Endothelial cell of umbilical vein (primary cell): Measurements from ENCODE around the gene ITPR2. TPM values are rescaled to one million over a fixed set of nuclear protein-coding genes. Genes with fewer than 3 reads are reported as not detected.
"Not testable (repeated sequence)": the region's sequence is repeated elsewhere in the genome, so short reads cannot be mapped to it uniquely, and the experiment has no call there.

Source experiments
- BruUV-seq: library from RNA; stranded (reverse); fragments of 400-500 nt; replicated peaks from 2 replicates; lab custom pipeline; 2021; lab: Mats Ljungman, UMichigan
- CTCF ChIA-PET: fragments of 300-600, 350-600 bp; sonication (Branson Sonifier 250); formaldehyde crosslinking; loops from one replicate; lab custom pipeline; 2021; ENCODE audit warnings: antibody characterized with exemption, inconsistent platforms; lab: Charles Lee
- POLR2A ChIA-PET: fragments of 300-600, 350-600 bp; sonication (Branson Sonifier 250); formaldehyde crosslinking; loops from one replicate; lab custom pipeline; 2021; ENCODE audit warnings: antibody characterized with exemption, inconsistent platforms; lab: Charles Lee
- DNase-seq: peaks from one replicate; pipeline ENCODE4 v3.0.0-alpha.2; 2011; ENCODE audit warnings: low read depth, low spot score
- FAIRE-seq: peaks from 2 replicates; lab custom pipeline; 2011; peaks lifted over from hg19 to GRCh38; lab: Jason Lieb, UNC
- H2AFZ ChIP-seq: 2 replicates; pipeline ENCODE4 v1.6.0; 2012; ENCODE audit warnings: low read depth, low read length, control low read depth, inconsistent platforms
- H3K27ac ChIP-seq: 2 replicates; pipeline ENCODE4 v1.5.1; 2011; ENCODE audit warnings: low read depth, mild to moderate bottlenecking, control low read depth, low read length, moderate library complexity; ENCODE audit not compliant: insufficient read depth
- H3K27me3 ChIP-seq, 2 experiments: 2 replicates each; pipeline versions ENCODE4 v1.6.0 to v1.6.1; 2011; ENCODE audit warnings: low read length in 2 of 2, mixed read lengths in 1 of 2; ENCODE audit not compliant: control insufficient read depth in 2 of 2, insufficient read depth in 2 of 2
- H3K36me3 ChIP-seq, 2 experiments: 2 replicates in 1 of 2; 3 replicates in 1 of 2; pipeline ENCODE4 v1.5.1; 2011; ENCODE audit warnings: low read length in 2 of 2, mild to moderate bottlenecking in 1 of 2, moderate library complexity in 1 of 2; ENCODE audit not compliant: control insufficient read depth in 2 of 2, insufficient read depth in 2 of 2; ENCODE audit errors: extremely low read depth in 1 of 2
- H3K4me1 ChIP-seq: 3 replicates; pipeline ENCODE4 v1.5.1; 2011; ENCODE audit warnings: mild to moderate bottlenecking, low read length; ENCODE audit not compliant: control insufficient read depth, insufficient read depth; ENCODE audit errors: extremely low read depth
- H3K4me2 ChIP-seq: 2 replicates; pipeline ENCODE4 v1.6.1; 2011; ENCODE audit warnings: low read length, control low read depth, mixed read lengths; ENCODE audit not compliant: insufficient read depth
- H3K4me3 ChIP-seq, 3 experiments: fragments of 200-600 bp in 1 of 3; sonication (generic), shearing (Covaris generic) in 1 of 3; replicated peaks in 1 of 3; 2 replicates each; pipeline ENCODE4 v1.5.1; 2011 to 2016; ENCODE audit warnings: control low read depth in 3 of 3, low read length in 3 of 3, mild to moderate bottlenecking in 2 of 3, inconsistent platforms in 1 of 3, low read depth in 1 of 3, moderate library complexity in 1 of 3; ENCODE audit not compliant: insufficient read depth in 1 of 3
- H3K79me2 ChIP-seq: 2 replicates; pipeline ENCODE4 v1.6.0; 2012; ENCODE audit warnings: low read length, inconsistent platforms; ENCODE audit not compliant: control insufficient read depth, insufficient read depth
- H3K9ac ChIP-seq: replicated peaks from 2 replicates; pipeline ENCODE3; 2011; ENCODE audit warnings: low read length, control low read depth; ENCODE audit not compliant: insufficient read depth; ENCODE audit errors: extremely low read depth
- H3K9me1 ChIP-seq: replicated peaks from 3 replicates; pipeline ENCODE4 v1.6.0; 2011; ENCODE audit warnings: mild to moderate bottlenecking, low read length; ENCODE audit not compliant: control insufficient read depth, insufficient read depth; ENCODE audit errors: extremely low read depth
- H3K9me3 ChIP-seq: replicated peaks from 2 replicates; pipeline ENCODE4 v1.5.1; 2012; ENCODE audit warnings: low read length, inconsistent platforms; ENCODE audit not compliant: control insufficient read depth, insufficient read depth
- H4K20me1 ChIP-seq: replicated peaks from 2 replicates; pipeline ENCODE3; 2011; ENCODE audit warnings: mild to moderate bottlenecking, low read length; ENCODE audit not compliant: control insufficient read depth, insufficient read depth; ENCODE audit errors: extremely low read depth
- CTCF ChIP-seq, 2 donors: IDR thresholded peaks; 1 replicate in 1 of 2; 2 replicates in 1 of 2; pipeline ENCODE4 v1.5.1; 2011; ENCODE audit warnings: low read length in 2 of 2, mild to moderate bottlenecking in 2 of 2, moderate library complexity in 2 of 2, control low read depth in 1 of 2, inconsistent platforms in 1 of 2, low read depth in 1 of 2; ENCODE audit not compliant: insufficient read depth in 1 of 2; ENCODE audit errors: extremely low read depth in 1 of 2
- EZH2 ChIP-seq: IDR thresholded peaks from 2 replicates; pipeline ENCODE4 v1.6.1; 2012; ENCODE audit warnings: borderline replicate concordance, low read depth, mild to moderate bottlenecking, moderate library complexity, low read length, inconsistent platforms; ENCODE audit not compliant: severe bottlenecking
- FOS ChIP-seq: IDR thresholded peaks from 2 replicates; pipeline ENCODE4 v1.6.1; 2011; ENCODE audit warnings: mild to moderate bottlenecking, low read length, moderate library complexity, borderline replicate concordance; ENCODE audit not compliant: insufficient read depth
- GATA2 ChIP-seq: IDR thresholded peaks from 2 replicates; pipeline ENCODE4 v1.7.0; 2011; ENCODE audit warnings: low read depth, mild to moderate bottlenecking, moderate library complexity, mixed read lengths, low read length; ENCODE audit not compliant: insufficient read length, insufficient read depth
- JUN ChIP-seq: IDR thresholded peaks from 2 replicates; pipeline ENCODE4 v1.6.1; 2011; ENCODE audit warnings: borderline replicate concordance, low read depth; ENCODE audit not compliant: insufficient read length, insufficient read depth
- MAX ChIP-seq: IDR thresholded peaks from 2 replicates; pipeline ENCODE4 v1.6.1; 2011; ENCODE audit not compliant: insufficient read depth, insufficient read length
- MYC ChIP-seq: IDR thresholded peaks from one replicate; pipeline ENCODE4 v1.6.1; 2011; ENCODE audit warnings: mild to moderate bottlenecking, low read depth, low read length
- POLR2A ChIP-seq: IDR thresholded peaks from 2 replicates; pipeline ENCODE4 v1.6.1; 2012; ENCODE audit warnings: low read depth, mild to moderate bottlenecking, control low read depth, low read length
- POLR2AphosphoS5 ChIP-seq: IDR thresholded peaks from 2 replicates; pipeline ENCODE4 v1.6.1; 2012; ENCODE audit warnings: low read depth, mild to moderate bottlenecking, control low read depth, low read length, moderate library complexity; ENCODE audit not compliant: insufficient read depth
- dilution Hi-C: fragments of 300-500 bp; cut with MboI; formaldehyde crosslinking; loops from one replicate; pipeline ENCODE4 v1.15.0; 2019; ENCODE audit warnings: low sequenced_read_pairs; ENCODE audit not compliant: extremely low pct_ligation_motif_present
- intact Hi-C: fragments of 100-400 bp; cut with micrococcal nuclease; formaldehyde crosslinking; loops from one replicate; pipeline ENCODE4 v1.10.0; 2022
- polyA plus RNA-seq, 4 experiments: library from polyadenylated mRNA; depleted of rRNA in 3 of 4; stranded (reverse) in 3 of 4; unstranded in 1 of 4; fragments of >200 nt; gene quantifications; 2 replicates each; pipeline versions ENCODE4 v1.2.1 to v1.2.3, GENCODE V29; 2011 to 2012; ENCODE audit warnings: missing spikeins in 1 of 4
- total RNA-seq: library from RNA; stranded (reverse); gene quantifications from 2 replicates; pipeline ENCODE4 v1.2.3, GENCODE V29; 2021

Gene ITPR2
- total and polyA plus RNA-seq, 2 donors (not counting 3 experiments of a cell fraction or from before 2014, with no cell fraction given): 16.2 to 86.8 TPM

- dilution Hi-C loops: not testable (repeated sequence)
Observed at GRCh38 chr12:26862787-26863186, 29.8 kb upstream of the ITPR2 start.

GRCh38 chr12:26861690-26862089, 28.7 kb upstream of the ITPR2 start:
- no peaks in the 10 kb centered on the region for H3K79me2 ChIP-seq
- no peak overlapping the region for H3K4me2 ChIP-seq
- H3K27me3 ChIP-seq: no peaks in the 10 kb centered on the region
- H3K9ac ChIP-seq: no peak overlapping the region
- H3K9me3 ChIP-seq: no peaks in the 10 kb centered on the region
- ChIA-PET CTCF (no interaction called here), POLR2A (no interaction called here)
- peaks cover 2% of the 10 kb centered on the region for H3K9me1 ChIP-seq
- no peaks in the 10 kb centered on the region for H3K36me3 ChIP-seq
- dilution Hi-C loops (no loop called here), intact Hi-C loops (no loop called here)
- TF ChIP-seq MYC: no peak
- no peak for TF ChIP-seq MAX
- TF ChIP-seq JUN: no peak
- no peak for TF ChIP-seq EZH2
- TF ChIP-seq POLR2AphosphoS5: no peak
- TF ChIP-seq POLR2A: no peak
- no peak for TF ChIP-seq FOS
- no peak for TF ChIP-seq CTCF (IDR thresholded peaks at IDR 0.05; ENCODE audit: extremely low read depth in 1 of 2, insufficient read depth in 1 of 2, low read depth in 1 of 2, low read length in 2 of 2)
- no peak for TF ChIP-seq GATA2
- no peak overlapping the region for H2AFZ ChIP-seq
- DNase-seq (no peak), FAIRE-seq (no peak)
- no peak overlapping the region for H3K27ac ChIP-seq
- peaks cover 18% of the 10 kb centered on the region for H3K4me1 ChIP-seq
- BruUV-seq: no TSS peak
- H3K4me3 ChIP-seq: no peak overlapping the region
- H4K20me1 ChIP-seq: no peaks in the 10 kb centered on the region

More at GRCh38 chr12:26862787-26863186, 29.8 kb upstream of the ITPR2 start:
- H3K27me3 ChIP-seq, H3K79me2 ChIP-seq, H3K27ac ChIP-seq, H4K20me1 ChIP-seq, H3K9me1 ChIP-seq, POLR2A ChIA-PET, DNase-seq, FAIRE-seq, H3K9ac ChIP-seq, H2AFZ ChIP-seq, H3K36me3 ChIP-seq, intact Hi-C loops, H3K4me1 ChIP-seq, H3K4me2 ChIP-seq, H3K4me3 ChIP-seq, BruUV-seq, H3K9me3 ChIP-seq: not testable (repeated sequence)
- CTCF ChIA-PET: interaction anchor here (1.2 to 1.7 kb wide), 5 partner anchors 8 to 233 kb away, joined by 3 to 9 read pairs (median 5); partner anchors contain the start of gene ITPR2
